ENCODE results near the gene IL1R2. TPM values are rescaled to one million over a fixed set of nuclear protein-coding genes. Genes with fewer than 3 reads are reported as not detected.

The IL1R2 gene
- total RNA-seq, 1 donor from 2014 or later = 0.96 TPM

DNA sequence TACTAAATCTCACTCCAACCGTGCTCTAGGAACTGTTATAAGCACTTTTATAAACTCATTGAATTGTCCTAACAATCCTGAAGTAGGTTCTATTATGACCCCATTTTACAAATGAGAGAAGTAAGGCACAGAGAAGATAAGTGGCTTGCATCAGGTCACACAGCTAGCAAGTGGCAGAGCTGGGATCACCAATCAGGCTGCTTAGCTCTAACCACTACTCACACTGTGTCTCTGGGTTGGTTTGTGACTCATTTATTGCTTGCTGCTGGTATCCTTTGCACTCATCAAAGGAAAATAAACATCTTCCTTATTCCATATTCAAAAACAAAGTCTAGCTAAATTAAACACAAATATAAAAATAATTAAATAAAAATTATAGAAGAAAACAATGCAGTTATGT is 42.5 kb upstream of the IL1R2 start:
- Histone ChIP-seq H3K4me1 (no peaks in the 10 kb centered on the region), H3K36me3 (no peaks in the 10 kb centered on the region), H3K27me3 (ENCODE audit: low read depth) (peaks cover 8% of the 10 kb centered on the region), H3K9me3 (replicated peaks) (no peaks in the 10 kb centered on the region), H3K4me3 (no peak overlapping the region), H3K27ac (replicated peaks) (no peak overlapping the region)
- no peak for DNase-seq
- TF ChIP-seq, protein P1, sequence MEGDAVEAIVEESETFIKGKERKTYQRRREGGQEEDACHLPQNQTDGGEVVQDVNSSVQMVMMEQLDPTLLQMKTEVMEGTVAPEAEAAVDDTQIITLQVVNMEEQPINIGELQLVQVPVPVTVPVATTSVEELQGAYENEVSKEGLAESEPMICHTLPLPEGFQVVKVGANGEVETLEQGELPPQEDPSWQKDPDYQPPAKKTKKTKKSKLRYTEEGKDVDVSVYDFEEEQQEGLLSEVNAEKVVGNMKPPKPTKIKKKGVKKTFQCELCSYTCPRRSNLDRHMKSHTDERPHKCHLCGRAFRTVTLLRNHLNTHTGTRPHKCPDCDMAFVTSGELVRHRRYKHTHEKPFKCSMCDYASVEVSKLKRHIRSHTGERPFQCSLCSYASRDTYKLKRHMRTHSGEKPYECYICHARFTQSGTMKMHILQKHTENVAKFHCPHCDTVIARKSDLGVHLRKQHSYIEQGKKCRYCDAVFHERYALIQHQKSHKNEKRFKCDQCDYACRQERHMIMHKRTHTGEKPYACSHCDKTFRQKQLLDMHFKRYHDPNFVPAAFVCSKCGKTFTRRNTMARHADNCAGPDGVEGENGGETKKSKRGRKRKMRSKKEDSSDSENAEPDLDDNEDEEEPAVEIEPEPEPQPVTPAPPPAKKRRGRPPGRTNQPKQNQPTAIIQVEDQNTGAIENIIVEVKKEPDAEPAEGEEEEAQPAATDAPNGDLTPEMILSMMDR (IDR thresholded peaks at IDR 0.05; ENCODE audit: borderline replicate concordance) = no peak
- intact Hi-C loops (cut with micrococcal nuclease) = no loop called here

DNA sequence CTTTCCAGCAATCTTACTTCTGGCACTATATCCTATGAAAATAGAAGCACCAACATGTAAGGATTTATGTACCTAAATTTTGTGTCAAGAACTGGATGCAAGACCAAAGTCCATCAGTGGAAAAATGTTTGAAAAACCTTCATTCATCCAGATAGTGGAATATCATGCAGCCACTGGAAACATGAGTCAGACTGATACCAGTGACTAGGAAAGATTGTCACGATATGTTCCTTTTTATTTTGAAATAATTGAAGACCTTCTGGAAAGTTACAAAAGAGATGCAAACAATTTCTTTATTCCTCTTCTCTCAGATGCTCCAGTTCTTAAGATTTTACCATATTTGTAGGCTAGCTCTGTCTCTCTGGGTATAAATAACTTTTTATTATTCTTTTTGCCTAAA is 40.5 kb upstream of the IL1R2 start:
- intact Hi-C loops (cut with micrococcal nuclease) = no loop called here
- Histone ChIP-seq H3K36me3 (no peaks in the 10 kb centered on the region), H3K27me3 (ENCODE audit: low read depth) (peaks cover 6% of the 10 kb centered on the region), H3K4me1 (no peaks in the 10 kb centered on the region), H3K9me3 (replicated peaks) (no peaks in the 10 kb centered on the region), H3K27ac (replicated peaks) (no peak overlapping the region), H3K4me3 (no peak overlapping the region)
- TF ChIP-seq, protein P1 (IDR thresholded peaks at IDR 0.05; ENCODE audit: borderline replicate concordance) = no peak
- DNase-seq = no peak

DNA sequence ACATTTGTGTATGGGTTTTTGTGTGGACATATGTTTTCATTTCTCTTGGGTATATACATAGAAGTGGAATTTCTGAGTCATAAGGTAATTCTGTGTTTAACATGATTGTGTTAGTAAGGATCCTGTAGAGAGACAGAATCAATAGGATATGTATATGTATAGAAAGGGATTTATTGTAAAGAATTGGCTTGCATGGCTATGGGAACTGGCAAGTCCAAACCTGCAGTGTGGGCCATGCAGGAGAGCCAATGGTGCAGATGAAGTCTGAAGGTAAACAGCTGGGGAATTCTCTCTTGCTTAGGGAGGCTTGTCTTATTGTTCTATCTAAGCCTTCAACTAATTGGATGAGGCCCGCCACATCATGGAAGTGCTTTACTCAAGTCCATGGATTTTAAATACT is 39.2 kb upstream of the IL1R2 start:
- Histone ChIP-seq H3K4me1 (no peaks in the 10 kb centered on the region), H3K4me3 (no peak overlapping the region), H3K27ac (replicated peaks) (no peak overlapping the region), H3K27me3 (ENCODE audit: low read depth) (no peaks in the 10 kb centered on the region), H3K9me3 (replicated peaks) (peaks cover 3% of the 10 kb centered on the region), H3K36me3 (no peaks in the 10 kb centered on the region)
- TF ChIP-seq, protein P1 (IDR thresholded peaks at IDR 0.05; ENCODE audit: borderline replicate concordance) = no peak
- intact Hi-C loops (cut with micrococcal nuclease) = no loop called here
- DNase-seq = no peak

DNA sequence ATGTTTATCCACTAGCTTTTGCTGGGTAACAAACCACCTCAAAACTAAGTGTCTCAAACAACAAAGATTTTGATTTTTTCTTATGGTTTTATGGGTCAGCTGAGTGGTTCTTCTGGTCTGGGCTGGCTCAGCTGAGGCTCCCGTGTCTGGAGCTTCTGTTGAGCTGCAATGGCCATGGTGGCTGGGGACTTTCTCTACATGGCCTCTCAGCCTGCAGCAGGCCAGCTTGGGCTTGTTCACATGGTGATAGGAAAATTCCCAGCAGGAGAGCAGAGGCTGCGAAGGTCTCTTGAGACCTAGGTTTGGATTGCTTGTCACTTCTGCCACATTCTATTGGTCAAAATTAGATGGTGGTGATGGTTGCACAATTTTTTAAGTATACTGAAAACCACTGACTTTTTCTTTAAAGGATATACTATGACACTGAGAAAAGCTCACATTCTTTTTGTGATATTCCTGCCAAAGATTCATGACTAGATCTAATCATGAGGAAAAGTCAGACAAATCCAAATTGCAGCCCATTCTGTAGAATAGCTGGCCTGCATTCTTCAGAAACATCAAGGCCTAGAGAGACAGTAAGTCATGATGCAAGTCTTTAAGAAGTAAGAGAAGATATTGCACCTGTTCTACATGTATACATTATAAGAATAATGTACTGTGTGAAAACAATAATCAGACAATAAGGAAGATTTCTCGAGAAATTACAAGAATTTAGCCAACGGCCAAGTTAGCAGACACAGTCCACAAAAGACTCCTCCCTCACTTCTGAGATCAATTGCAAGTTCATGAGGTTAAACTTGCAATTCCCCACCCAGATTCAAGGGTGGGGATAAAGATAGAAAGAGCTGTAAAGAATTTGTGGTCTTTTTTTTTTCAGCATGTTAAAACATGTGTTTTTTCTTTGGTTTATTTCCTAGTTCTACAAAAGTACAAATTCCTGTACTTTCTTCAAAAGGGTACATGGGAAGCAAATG is 35.0 kb upstream of the IL1R2 start:
- Histone ChIP-seq H3K4me3 (no peak overlapping the region), H3K27me3 (ENCODE audit: low read depth) (no peaks in the 10 kb centered on the region), H3K27ac (replicated peaks) (peak overlapping the region; percentile 15), H3K9me3 (replicated peaks) (peaks cover 6% of the 10 kb centered on the region), H3K4me1 (peaks cover 11% of the 10 kb centered on the region), H3K36me3 (no peaks in the 10 kb centered on the region)
- no peak for DNase-seq
- intact Hi-C loops (cut with micrococcal nuclease) = no loop called here
- TF ChIP-seq, protein P1 (IDR thresholded peaks at IDR 0.05; ENCODE audit: borderline replicate concordance) = no peak

DNA sequence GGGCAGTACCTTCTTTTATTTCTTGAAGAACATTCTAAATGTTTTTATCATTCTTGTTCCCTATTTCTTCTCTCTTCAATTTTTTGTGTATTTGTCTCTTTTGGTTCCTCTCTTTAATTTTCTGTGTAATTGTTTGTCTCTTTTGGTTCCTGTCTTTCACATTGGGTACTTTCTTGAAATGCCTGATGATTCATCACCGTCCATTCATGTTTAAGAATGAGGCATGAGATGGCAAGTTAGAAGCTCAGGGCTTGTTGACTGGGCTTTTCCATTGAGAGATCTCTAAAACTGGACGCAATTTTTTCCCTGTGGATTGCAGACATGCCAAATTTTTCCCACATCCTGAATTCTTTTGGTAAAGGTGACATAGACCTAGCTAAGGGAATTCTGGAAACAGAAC is 33.7 kb upstream of the IL1R2 start:
- Histone ChIP-seq H3K27me3 (ENCODE audit: low read depth) (no peaks in the 10 kb centered on the region), H3K4me1 (peaks cover 17% of the 10 kb centered on the region), H3K27ac (replicated peaks) (peak overlapping the region; percentile 30), H3K36me3 (no peaks in the 10 kb centered on the region), H3K4me3 (no peak overlapping the region), H3K9me3 (replicated peaks) (peaks cover 6% of the 10 kb centered on the region)
- intact Hi-C loops (cut with micrococcal nuclease) = no loop called here
- no peak for DNase-seq
- TF ChIP-seq, protein P1 (IDR thresholded peaks at IDR 0.05; ENCODE audit: borderline replicate concordance) = no peak
